OCI-LY7 (cell line): Measurements from ENCODE around the gene DENND10.

Experiments used
- CTCF ChIP-seq: fragments of 200-600 bp; sonication (generic); conservative IDR thresholded peaks from 2 replicates; pipeline ENCODE4 v1.5.1; 2014; ENCODE audit warnings: mild to moderate bottlenecking, antibody characterized with exemption, low read length, moderate library complexity, mixed read lengths
- EZH2phosphoT487 ChIP-seq: fragments of 200-600 bp; sonication (generic); IDR thresholded peaks from 2 replicates; pipeline ENCODE4 v1.6.1; 2018; ENCODE audit warnings: low read depth, borderline replicate concordance, mild to moderate bottlenecking, mixed run types, antibody characterized with exemption, low read length, moderate library complexity, mixed read lengths

DNA sequence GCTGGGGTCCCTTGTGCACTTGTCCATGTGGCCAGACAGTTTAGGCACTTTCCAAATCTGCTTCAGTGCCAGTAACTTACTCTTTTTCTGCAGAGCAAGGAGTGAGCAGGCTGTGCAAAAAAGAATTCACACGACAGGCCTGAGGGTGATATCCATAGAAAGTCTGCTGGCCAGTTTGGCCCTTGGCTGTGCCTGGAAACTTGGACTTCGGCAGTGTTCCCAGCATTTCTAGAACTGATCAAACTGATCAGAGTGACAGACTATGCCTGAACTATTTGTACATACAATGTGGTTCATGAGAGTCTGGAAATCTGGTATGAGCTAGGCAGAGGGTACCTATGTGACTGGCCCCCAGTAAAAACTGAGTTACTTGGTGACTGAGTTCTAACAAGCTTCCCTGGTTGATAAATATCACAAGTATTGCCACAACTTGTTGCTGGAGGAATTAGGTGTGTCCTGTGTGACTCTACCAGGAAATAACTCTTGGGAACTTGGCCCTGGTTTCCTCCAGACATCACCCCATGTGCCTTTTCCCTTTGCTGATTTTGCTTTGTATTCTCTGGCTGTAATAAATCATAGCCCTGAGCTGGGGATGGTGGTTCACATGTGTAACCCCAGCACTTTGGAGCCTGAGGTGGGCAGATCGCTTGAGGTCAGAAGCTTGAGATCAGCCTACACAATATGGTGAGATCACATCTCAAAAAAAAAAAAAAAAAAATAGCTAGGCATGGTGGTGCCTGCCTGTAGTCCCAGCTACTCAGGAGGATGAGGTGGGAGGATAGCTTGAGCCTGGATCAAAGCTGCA is 3.3 kb upstream of the DENND10 start:
- TF ChIP-seq CTCF (no peak), EZH2phosphoT487 (no peak)
